Osteocyte (in vitro differentiated cells): ENCODE data around the gene SIK3. TPM values are rescaled to one million over a fixed set of nuclear protein-coding genes. Genes with fewer than 3 reads are reported as not detected.

Experiments used
- DNase-seq: peaks from one replicate; pipeline ENCODE4 v3.0.0; 2021; ENCODE audit warnings: mixed read lengths; ENCODE audit not compliant: unreplicated experiment; ENCODE audit errors: extremely low spot score
- H3K27ac Mint-ChIP-seq: one replicate; pipeline ENCODE4 v1.8.0; 2021; ENCODE audit warnings: mild to moderate bottlenecking, mixed read lengths; ENCODE audit not compliant: unreplicated experiment
- H3K27me3 Mint-ChIP-seq: one replicate; pipeline ENCODE4 v1.8.0; 2021; ENCODE audit warnings: mixed read lengths; ENCODE audit not compliant: unreplicated experiment
- H3K36me3 Mint-ChIP-seq: one replicate; pipeline ENCODE4 v1.8.0; 2021; ENCODE audit warnings: mixed read lengths; ENCODE audit not compliant: unreplicated experiment
- H3K4me1 Mint-ChIP-seq: one replicate; pipeline ENCODE4 v1.8.0; 2021; ENCODE audit warnings: mixed read lengths; ENCODE audit not compliant: unreplicated experiment
- H3K4me3 Mint-ChIP-seq: one replicate; pipeline ENCODE4 v1.8.0; 2021; ENCODE audit warnings: mild to moderate bottlenecking, moderate library complexity, mixed read lengths; ENCODE audit not compliant: unreplicated experiment
- H3K9me3 Mint-ChIP-seq: one replicate; pipeline ENCODE4 v1.8.0; 2021; ENCODE audit warnings: mixed read lengths; ENCODE audit not compliant: unreplicated experiment
- CTCF ChIP-seq: fragments of 200-600 bp; sonication (generic); IDR thresholded peaks from 2 replicates; pipeline ENCODE4 v1.5.0; 2021; ENCODE audit warnings: antibody characterized with exemption, mild to moderate bottlenecking, moderate library complexity
- total RNA-seq: library from RNA; stranded (reverse); gene quantifications from 2 replicates; pipeline ENCODE4 v1.2.1, GENCODE V29; 2021

Gene SIK3
- total RNA-seq, 1 donor from 2014 or later, result 29.5 TPM

- H3K36me3 Mint-ChIP-seq, result no peaks in the 10 kb centered on the region
- H3K4me3 Mint-ChIP-seq, result no peak overlapping the region
- TF ChIP-seq CTCF, result no peak
- peak overlapping the region; percentile 34 for H3K27ac Mint-ChIP-seq
- H3K4me1 Mint-ChIP-seq, result peaks cover 53% of the 10 kb centered on the region
- DNase-seq, result no peak
- no peaks in the 10 kb centered on the region for H3K9me3 Mint-ChIP-seq
- H3K27me3 Mint-ChIP-seq, result no peaks in the 10 kb centered on the region
These were observed 113.6 kb downstream of the SIK3 start for GRCh38 chr11:116984589-116984988.

DNA sequence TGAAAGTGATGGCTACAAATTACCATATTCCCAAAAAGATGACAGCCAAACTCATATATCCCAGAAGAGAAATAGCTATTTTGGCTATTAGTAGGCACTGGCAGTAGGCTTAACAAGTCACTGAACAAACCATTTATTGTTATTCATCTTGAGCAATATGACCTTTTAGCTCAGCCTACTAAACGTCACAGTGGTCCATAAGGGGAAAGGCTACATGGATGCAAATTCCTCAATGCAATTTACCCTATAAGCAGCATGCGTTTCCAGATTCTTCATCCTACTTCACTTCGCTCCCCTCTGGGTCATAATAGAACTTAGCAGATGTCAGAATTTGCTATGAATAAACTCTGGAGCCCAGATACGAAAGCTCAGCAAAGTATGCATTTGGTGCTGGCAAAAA lies 114.0 kb downstream of the SIK3 start:
- Mint-ChIP-seq H3K4me1 (peaks cover 50% of the 10 kb centered on the region), H3K27me3 (no peaks in the 10 kb centered on the region), H3K27ac (peak overlapping the region; percentile 31), H3K36me3 (no peaks in the 10 kb centered on the region), H3K9me3 (no peaks in the 10 kb centered on the region), H3K4me3 (no peak overlapping the region)
- TF ChIP-seq CTCF, result no peak
- no peak for DNase-seq

GRCh38 chr11:116981266-116981885 lies 116.9 kb downstream of the SIK3 start:
- DNase-seq, result no peak
- Mint-ChIP-seq H3K27ac (peak overlapping the region; percentile 56), H3K9me3 (no peaks in the 10 kb centered on the region), H3K4me3 (no peak overlapping the region), H3K4me1 (peaks cover 47% of the 10 kb centered on the region), H3K36me3 (peaks cover 2% of the 10 kb centered on the region), H3K27me3 (no peaks in the 10 kb centered on the region)
- no peak for TF ChIP-seq CTCF

- Mint-ChIP-seq H3K4me1 (peaks cover 41% of the 10 kb centered on the region), H3K27me3 (no peaks in the 10 kb centered on the region), H3K27ac (peak overlapping the region; percentile 11), H3K36me3 (peaks cover 2% of the 10 kb centered on the region), H3K4me3 (no peak overlapping the region), H3K9me3 (no peaks in the 10 kb centered on the region)
- DNase-seq, result no peak
- no peak for TF ChIP-seq CTCF
These were observed 118.0 kb downstream of the SIK3 start for GRCh38 chr11:116980136-116980793.

DNA sequence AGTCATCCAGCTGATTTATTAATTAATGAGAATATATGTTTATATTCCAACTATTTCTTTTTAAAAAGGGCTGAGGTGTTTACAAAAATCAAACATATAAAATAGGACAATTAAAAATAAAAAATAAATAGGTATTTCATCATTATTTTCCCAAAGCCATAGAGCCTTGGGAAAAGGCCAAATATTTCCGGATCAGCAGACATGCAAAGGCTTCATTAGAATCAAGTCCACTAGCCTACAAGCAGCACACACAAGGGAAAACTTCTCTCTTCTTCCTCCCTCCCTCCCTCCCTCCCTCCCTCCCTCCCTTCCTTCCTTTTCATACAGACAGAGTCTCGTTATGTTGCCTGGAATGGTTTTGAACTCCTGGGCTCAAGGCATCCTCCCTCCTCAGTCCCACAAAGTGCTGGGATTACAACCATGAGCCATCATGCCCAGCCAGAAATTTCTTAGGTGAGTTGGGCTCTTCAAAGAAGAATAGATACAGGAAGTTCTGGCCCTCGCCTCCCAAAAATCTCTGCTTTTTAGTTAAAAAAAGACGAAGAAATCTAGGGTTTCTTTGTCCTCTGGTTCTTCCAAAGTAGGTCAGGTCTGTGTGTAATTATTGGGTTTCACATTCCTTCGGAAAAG lies 121.2 kb downstream of the SIK3 start:
- Mint-ChIP-seq H3K27me3 (no peaks in the 10 kb centered on the region), H3K4me3 (no peak overlapping the region), H3K4me1 (peaks cover 24% of the 10 kb centered on the region), H3K9me3 (no peaks in the 10 kb centered on the region), H3K36me3 (peaks cover 2% of the 10 kb centered on the region), H3K27ac (peak overlapping the region; percentile 80)
- no peak for TF ChIP-seq CTCF
- no peak for DNase-seq
